ENCODE results near the gene TDRD7.

TDRD7 gene

DNA sequence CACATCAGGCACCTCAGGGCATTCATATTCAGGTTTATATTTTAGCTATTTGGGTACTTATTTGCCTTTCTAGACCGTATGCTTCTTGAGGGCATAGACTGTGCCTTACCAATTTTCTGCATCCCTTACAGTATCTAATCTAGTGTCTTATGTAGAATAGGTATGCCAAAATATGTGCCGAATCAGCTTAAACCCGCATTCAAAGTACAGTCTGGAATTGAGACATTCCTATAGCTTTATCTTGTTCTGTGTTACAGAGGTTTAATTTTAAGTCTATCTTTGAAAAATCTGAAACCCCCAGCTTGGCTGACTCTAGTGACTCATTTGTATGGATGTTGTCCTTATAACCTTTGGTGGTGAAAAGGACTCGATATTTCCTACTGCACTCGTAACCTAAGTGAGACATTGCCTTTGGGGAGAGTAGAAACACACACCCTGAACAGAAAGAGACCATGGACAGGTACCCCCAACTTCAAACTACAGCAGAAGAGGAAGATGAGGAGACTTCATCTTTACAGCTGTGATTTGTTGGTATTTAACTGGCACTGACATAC, 62.6 kb downstream of the TDRD7 start (continued):
- TF ChIP-seq, protein P1, sequence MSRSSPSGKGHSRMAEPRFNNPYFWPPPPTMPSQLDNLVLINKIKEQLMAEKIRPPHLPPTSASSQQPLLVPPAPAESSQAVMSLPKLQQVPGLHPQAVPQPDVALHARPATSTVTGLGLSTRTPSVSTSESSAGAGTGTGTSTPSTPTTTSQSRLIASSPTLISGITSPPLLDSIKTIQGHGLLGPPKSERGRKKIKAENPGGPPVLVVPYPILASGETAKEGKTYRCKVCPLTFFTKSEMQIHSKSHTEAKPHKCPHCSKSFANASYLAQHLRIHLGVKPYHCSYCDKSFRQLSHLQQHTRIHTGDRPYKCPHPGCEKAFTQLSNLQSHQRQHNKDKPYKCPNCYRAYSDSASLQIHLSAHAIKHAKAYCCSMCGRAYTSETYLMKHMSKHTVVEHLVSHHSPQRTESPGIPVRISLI (tag by site-specific recombination; IDR thresholded peaks at IDR 0.05): no peak
- TF ChIP-seq ZBTB1 (tag by site-specific recombination; IDR thresholded peaks at IDR 0.05) (no peak), YY2 (tag by site-specific recombination; IDR thresholded peaks at IDR 0.05) (no peak), ZNF768 (tag by site-specific recombination; IDR thresholded peaks at IDR 0.05) (no peak), ZNF19 (tag by site-specific recombination; IDR thresholded peaks at IDR 0.05; ENCODE audit: low read depth) (no peak), RBAK (tag by site-specific recombination; IDR thresholded peaks at IDR 0.05) (no peak), ZNF404 (tag by site-specific recombination; IDR thresholded peaks at IDR 0.05) (no peak), ZNF473 (tag by site-specific recombination; IDR thresholded peaks at IDR 0.05) (no peak), ZNF610 (tag by site-specific recombination; IDR thresholded peaks at IDR 0.05; ENCODE audit: borderline replicate concordance) (no peak)
- TF ChIP-seq, protein P2, sequence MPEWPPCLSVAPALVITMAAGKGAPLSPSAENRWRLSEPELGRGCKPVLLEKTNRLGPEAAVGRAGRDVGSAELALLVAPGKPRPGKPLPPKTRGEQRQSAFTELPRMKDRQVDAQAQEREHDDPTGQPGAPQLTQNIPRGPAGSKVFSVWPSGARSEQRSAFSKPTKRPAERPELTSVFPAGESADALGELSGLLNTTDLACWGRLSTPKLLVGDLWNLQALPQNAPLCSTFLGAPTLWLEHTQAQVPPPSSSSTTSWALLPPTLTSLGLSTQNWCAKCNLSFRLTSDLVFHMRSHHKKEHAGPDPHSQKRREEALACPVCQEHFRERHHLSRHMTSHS (tag by site-specific recombination; IDR thresholded peaks at IDR 0.05): no peak

DNA sequence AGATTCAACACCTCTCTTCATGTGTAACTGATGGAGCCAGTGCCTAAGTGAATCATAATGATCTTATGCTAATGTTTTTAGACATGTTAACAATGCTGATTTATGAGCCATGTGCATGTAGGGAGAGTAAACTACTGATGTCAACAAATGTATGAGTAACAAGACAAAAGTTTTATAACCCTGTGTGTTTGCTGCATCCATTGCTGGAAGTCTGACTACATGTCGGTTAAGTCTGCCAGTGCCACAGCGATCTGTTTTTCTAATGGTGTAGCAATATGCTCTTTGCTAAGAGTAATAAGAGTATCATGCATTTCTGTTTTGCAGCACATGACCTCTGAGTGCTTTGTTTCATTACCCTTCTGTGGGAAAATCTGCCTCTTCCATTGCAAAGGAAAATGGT, 63.2 kb downstream of the TDRD7 start:
- H3K4me3 ChIP-seq (ENCODE audit: low read depth, low read length): no peak overlapping the region
- H3K4me1 ChIP-seq (ENCODE audit: control insufficient read depth, insufficient read depth, low read length): no peaks in the 10 kb centered on the region
- H3K27ac ChIP-seq (ENCODE audit: extremely low read depth, low read depth, low read length): no peak overlapping the region
- ChIA-PET POLR2A (no interaction called here), CTCF (interaction anchor here (1.4 to 10.1 kb wide), 3 partner anchors 12 to 124 kb away, joined by 5 to 188 read pairs (median 10); no protein-coding TSS in a partner anchor)
- H3K36me3 ChIP-seq (ENCODE audit: control insufficient read depth in 2 of 2, insufficient read depth in 1 of 2, low read length in 2 of 2): peaks cover 0 to 6% of the 10 kb centered on the region in 2 experiments; a peak in 1 of 3 replicates
- no peaks in the 10 kb centered on the region for H3K9me3 ChIP-seq (ENCODE audit: control insufficient read depth, insufficient read depth, low read depth, low read length)
- 0 out of 2 replicates have a peak, but pooled peaks have one; percentile 19 for TF ChIP-seq ZEB2 (tag by site-specific recombination; IDR thresholded peaks at IDR 0.05)
- TF ChIP-seq ZNF629 (tag by site-specific recombination; IDR thresholded peaks at IDR 0.05): peak; percentile 37; the same call in 1 of the 2 replicates
- TF ChIP-seq, protein P3, sequence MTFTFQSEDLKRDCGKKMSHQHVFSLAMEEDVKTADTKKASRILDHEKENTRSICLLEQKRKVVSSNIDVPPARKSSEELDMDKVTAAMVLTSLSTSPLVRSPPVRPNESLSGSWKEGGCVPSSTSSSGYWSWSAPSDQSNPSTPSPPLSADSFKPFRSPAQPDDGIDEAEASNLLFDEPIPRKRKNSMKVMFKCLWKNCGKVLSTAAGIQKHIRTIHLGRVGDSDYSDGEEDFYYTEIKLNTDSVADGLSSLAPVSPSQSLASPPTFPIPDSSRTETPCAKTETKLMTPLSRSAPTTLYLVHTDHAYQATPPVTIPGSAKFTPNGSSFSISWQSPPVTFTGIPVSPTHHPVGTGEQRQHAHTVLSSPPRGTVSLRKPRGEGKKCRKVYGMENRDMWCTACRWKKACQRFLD (tag by site-specific recombination; IDR thresholded peaks at IDR 0.05): no peak

DNA sequence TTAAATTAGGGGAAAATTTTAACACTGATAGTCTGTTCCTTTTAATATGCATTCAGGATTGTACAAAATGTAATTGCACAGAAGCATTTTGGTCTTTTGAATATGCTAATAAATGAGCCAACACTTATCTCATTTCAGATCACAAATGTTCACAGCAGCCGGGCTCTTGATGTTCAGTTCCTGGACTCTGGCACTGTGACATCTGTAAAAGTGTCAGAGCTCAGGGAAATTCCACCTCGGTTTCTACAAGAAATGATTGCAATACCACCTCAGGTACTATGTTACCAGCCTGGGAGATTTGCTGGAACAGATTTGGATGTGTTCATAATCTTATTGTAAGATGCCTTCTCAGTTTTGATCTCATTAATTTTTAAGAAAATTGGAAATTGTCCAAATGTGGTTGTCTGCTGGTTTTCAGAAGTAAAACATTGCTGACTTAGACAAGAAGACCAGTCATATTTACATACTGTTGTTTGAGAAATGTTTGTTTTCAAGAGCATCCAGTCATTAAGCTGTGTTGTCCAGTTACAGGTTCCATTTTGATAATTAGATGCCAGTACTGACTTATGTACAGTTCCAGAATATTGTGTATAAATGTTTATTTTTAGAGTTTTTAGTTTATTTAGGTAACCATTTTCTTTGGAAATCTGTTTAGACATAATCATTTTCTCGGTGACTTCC, 66.5 kb downstream of the TDRD7 start:
- H3K4me3 ChIP-seq (ENCODE audit: low read depth, low read length): no peak overlapping the region
- H3K36me3 ChIP-seq (ENCODE audit: control insufficient read depth in 2 of 2, insufficient read depth in 1 of 2, low read length in 2 of 2): peaks cover 0 to 12% of the 10 kb centered on the region in 2 experiments; a peak in 1 of 3 replicates
- no peaks in the 10 kb centered on the region for H3K4me1 ChIP-seq (ENCODE audit: control insufficient read depth, insufficient read depth, low read length)
- ChIA-PET CTCF (interaction anchor here (1.7 to 3.4 kb wide), 2 partner anchors 9 to 137 kb away, joined by 8 to 13 read pairs; no protein-coding TSS in a partner anchor), POLR2A (no interaction called here)
- H3K9me3 ChIP-seq (ENCODE audit: control insufficient read depth, insufficient read depth, low read depth, low read length): no peaks in the 10 kb centered on the region
- no peak overlapping the region for H3K27ac ChIP-seq (ENCODE audit: extremely low read depth, low read depth, low read length)
- TF ChIP-seq, protein P4, sequence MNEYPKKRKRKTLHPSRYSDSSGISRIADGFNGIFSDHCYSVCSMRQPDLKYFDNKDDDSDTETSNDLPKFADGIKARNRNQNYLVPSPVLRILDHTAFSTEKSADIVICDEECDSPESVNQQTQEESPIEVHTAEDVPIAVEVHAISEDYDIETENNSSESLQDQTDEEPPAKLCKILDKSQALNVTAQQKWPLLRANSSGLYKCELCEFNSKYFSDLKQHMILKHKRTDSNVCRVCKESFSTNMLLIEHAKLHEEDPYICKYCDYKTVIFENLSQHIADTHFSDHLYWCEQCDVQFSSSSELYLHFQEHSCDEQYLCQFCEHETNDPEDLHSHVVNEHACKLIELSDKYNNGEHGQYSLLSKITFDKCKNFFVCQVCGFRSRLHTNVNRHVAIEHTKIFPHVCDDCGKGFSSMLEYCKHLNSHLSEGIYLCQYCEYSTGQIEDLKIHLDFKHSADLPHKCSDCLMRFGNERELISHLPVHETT (tag by site-specific recombination; IDR thresholded peaks at IDR 0.05): no peak
- TF ChIP-seq, protein P5, sequence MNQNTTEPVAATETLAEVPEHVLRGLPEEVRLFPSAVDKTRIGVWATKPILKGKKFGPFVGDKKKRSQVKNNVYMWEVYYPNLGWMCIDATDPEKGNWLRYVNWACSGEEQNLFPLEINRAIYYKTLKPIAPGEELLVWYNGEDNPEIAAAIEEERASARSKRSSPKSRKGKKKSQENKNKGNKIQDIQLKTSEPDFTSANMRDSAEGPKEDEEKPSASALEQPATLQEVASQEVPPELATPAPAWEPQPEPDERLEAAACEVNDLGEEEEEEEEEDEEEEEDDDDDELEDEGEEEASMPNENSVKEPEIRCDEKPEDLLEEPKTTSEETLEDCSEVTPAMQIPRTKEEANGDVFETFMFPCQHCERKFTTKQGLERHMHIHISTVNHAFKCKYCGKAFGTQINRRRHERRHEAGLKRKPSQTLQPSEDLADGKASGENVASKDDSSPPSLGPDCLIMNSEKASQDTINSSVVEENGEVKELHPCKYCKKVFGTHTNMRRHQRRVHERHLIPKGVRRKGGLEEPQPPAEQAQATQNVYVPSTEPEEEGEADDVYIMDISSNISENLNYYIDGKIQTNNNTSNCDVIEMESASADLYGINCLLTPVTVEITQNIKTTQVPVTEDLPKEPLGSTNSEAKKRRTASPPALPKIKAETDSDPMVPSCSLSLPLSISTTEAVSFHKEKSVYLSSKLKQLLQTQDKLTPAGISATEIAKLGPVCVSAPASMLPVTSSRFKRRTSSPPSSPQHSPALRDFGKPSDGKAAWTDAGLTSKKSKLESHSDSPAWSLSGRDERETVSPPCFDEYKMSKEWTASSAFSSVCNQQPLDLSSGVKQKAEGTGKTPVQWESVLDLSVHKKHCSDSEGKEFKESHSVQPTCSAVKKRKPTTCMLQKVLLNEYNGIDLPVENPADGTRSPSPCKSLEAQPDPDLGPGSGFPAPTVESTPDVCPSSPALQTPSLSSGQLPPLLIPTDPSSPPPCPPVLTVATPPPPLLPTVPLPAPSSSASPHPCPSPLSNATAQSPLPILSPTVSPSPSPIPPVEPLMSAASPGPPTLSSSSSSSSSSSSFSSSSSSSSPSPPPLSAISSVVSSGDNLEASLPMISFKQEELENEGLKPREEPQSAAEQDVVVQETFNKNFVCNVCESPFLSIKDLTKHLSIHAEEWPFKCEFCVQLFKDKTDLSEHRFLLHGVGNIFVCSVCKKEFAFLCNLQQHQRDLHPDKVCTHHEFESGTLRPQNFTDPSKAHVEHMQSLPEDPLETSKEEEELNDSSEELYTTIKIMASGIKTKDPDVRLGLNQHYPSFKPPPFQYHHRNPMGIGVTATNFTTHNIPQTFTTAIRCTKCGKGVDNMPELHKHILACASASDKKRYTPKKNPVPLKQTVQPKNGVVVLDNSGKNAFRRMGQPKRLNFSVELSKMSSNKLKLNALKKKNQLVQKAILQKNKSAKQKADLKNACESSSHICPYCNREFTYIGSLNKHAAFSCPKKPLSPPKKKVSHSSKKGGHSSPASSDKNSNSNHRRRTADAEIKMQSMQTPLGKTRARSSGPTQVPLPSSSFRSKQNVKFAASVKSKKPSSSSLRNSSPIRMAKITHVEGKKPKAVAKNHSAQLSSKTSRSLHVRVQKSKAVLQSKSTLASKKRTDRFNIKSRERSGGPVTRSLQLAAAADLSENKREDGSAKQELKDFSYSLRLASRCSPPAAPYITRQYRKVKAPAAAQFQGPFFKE (tag by site-specific recombination; IDR thresholded peaks at IDR 0.05; ENCODE audit: borderline replicate concordance): no peak
- no peak for TF ChIP-seq ZNF561 (tag by site-specific recombination; IDR thresholded peaks at IDR 0.05; ENCODE audit: borderline replicate concordance)
- TF ChIP-seq GLIS1 (tag by site-specific recombination; IDR thresholded peaks at IDR 0.05): no peak
- no peak for TF ChIP-seq ZNF530 (tag by site-specific recombination; IDR thresholded peaks at IDR 0.05; ENCODE audit: low read depth)
- no peak for TF ChIP-seq ZNF654 (tag by site-specific recombination; IDR thresholded peaks at IDR 0.05; ENCODE audit: low read depth)
- TF ChIP-seq, protein P6, sequence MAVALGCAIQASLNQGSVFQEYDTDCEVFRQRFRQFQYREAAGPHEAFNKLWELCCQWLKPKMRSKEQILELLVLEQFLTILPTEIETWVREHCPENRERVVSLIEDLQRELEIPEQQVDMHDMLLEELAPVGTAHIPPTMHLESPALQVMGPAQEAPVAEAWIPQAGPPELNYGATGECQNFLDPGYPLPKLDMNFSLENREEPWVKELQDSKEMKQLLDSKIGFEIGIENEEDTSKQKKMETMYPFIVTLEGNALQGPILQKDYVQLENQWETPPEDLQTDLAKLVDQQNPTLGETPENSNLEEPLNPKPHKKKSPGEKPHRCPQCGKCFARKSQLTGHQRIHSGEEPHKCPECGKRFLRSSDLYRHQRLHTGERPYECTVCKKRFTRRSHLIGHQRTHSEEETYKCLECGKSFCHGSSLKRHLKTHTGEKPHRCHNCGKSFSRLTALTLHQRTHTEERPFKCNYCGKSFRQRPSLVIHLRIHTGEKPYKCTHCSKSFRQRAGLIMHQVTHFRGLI (tag by site-specific recombination; IDR thresholded peaks at IDR 0.05): no peak

Measured in HEK293 (cell line).